ENCODE data around the gene PKN2. TPM values are rescaled to one million over a fixed set of nuclear protein-coding genes. Genes with fewer than 3 reads are reported as not detected.

Gene PKN2
- total and polyA plus RNA-seq, 2 experiments from 2014 or later: 22.5 to 27.6 TPM

DNA sequence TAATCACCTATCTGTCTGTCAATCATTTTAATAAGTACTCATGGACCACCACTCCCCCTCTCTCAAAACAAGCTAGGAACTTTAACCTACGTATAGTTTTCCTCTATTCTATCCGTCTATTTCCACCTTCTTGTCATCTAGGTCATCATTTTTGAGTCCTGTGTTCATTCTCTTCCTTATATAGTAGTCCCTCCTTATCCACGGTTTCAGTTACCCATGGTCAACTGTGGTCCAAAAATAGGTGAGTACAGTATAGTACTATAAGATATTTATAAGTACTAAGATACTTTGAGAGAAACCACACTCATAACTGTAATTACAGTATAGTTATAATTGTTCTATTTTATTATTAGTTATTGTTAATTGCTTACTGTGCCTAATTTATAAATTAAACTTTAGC is 7.5 kb downstream of the PKN2 start:
- H3K9me3 ChIP-seq (ENCODE audit: low read depth): no peaks in the 10 kb centered on the region
- DNase-seq (ENCODE audit: low read depth in 1 of 2, low spot score in 1 of 2): peak in 1 of 2 donors; percentile 5
- TF ChIP-seq, protein P1, sequence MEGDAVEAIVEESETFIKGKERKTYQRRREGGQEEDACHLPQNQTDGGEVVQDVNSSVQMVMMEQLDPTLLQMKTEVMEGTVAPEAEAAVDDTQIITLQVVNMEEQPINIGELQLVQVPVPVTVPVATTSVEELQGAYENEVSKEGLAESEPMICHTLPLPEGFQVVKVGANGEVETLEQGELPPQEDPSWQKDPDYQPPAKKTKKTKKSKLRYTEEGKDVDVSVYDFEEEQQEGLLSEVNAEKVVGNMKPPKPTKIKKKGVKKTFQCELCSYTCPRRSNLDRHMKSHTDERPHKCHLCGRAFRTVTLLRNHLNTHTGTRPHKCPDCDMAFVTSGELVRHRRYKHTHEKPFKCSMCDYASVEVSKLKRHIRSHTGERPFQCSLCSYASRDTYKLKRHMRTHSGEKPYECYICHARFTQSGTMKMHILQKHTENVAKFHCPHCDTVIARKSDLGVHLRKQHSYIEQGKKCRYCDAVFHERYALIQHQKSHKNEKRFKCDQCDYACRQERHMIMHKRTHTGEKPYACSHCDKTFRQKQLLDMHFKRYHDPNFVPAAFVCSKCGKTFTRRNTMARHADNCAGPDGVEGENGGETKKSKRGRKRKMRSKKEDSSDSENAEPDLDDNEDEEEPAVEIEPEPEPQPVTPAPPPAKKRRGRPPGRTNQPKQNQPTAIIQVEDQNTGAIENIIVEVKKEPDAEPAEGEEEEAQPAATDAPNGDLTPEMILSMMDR (IDR thresholded peaks at IDR 0.05; ENCODE audit: low read depth, low read length): no peak
- H3K4me3 ChIP-seq: no peak overlapping the region
- no peaks in the 10 kb centered on the region for H3K27me3 ChIP-seq
- no peaks in the 10 kb centered on the region for H3K36me3 ChIP-seq
- peaks cover 24% of the 10 kb centered on the region for H3K4me1 ChIP-seq (ENCODE audit: low read depth)
- H3K27ac ChIP-seq: peak overlapping the region; percentile 65

DNA sequence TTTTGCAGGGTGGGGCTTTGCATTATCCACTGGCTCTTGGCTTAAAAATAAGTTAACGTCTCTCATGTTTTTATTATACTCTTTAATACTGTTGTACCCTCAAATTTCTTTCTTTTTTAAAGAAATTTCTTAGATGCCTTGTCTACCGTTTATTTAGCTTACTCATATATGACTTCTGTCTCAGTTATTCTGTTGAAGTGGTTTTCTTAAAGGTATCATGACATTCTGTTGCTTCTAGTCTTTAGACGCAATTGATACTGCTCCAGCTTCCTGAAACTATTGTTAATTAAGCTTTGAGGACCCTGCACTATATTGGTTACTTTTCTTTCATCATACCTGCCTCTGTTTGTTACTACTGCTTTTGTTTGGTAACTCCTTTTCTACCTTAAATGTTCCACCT is 11.7 kb downstream of the PKN2 start:
- Histone ChIP-seq H3K4me3 (no peak overlapping the region), H3K36me3 (no peaks in the 10 kb centered on the region), H3K27ac (peak overlapping the region; percentile 18), H3K4me1 (ENCODE audit: low read depth) (peaks cover 26% of the 10 kb centered on the region), H3K9me3 (ENCODE audit: low read depth) (no peaks in the 10 kb centered on the region), H3K27me3 (no peaks in the 10 kb centered on the region)
- DNase-seq (ENCODE audit: low read depth in 1 of 2, low spot score in 1 of 2): no peak
- TF ChIP-seq, protein P1 (IDR thresholded peaks at IDR 0.05; ENCODE audit: low read depth, low read length): no peak

DNA sequence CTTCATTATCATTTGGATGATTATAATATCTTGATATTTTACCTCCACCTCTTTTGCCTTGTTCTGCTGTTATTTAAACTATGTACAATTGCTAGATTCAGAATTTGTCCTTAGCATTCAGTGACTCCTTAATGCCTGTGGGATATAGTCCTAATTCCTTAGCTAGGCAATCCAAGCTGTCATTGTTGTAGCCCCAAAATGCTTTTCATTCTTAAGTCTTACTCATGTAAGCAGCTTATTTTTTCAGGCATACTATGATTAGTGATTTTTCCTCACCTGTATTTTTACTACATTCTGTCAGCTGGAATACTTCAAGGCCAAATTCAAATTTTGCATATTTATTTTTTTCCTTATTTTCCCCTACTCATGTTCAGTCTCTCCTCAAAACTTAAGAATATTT is 13.4 kb downstream of the PKN2 start:
- peak overlapping the region; percentile 73 for H3K27ac ChIP-seq
- H3K27me3 ChIP-seq: no peaks in the 10 kb centered on the region

DNA sequence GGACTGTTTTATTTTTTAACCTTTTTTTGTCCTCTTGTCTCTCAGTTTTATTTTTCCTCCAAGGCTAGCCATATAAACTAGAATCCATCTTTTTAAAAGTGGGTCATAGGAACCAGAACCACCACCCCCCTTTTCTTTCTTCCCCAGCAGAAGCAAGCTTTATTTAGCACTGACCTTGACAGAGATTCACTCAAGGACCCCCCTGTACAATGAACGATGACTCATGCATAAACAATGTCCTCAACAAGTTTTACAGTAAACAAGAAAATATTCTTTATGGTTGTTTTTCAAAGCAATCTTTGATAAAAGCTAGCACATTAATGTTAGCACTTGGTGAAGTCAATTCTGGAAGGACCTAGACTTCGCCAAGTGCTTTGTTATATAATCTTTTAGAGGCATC is 14.1 kb downstream of the PKN2 start:
- Histone ChIP-seq H3K36me3 (no peaks in the 10 kb centered on the region), H3K27ac (peak overlapping the region; percentile 73), H3K9me3 (ENCODE audit: low read depth) (no peaks in the 10 kb centered on the region), H3K4me1 (ENCODE audit: low read depth) (peaks cover 21% of the 10 kb centered on the region), H3K27me3 (no peaks in the 10 kb centered on the region), H3K4me3 (no peak overlapping the region)
- peak; percentile 19 to 49 for DNase-seq (ENCODE audit: low read depth in 1 of 2, low spot score in 1 of 2)
- TF ChIP-seq, protein P1 (IDR thresholded peaks at IDR 0.05; ENCODE audit: low read depth, low read length): no peak

More for the DNA sequence above, 13.4 kb downstream of the PKN2 start:
- peak in 1 of 2 donors; percentile 5 for DNase-seq (ENCODE audit: low read depth in 1 of 2, low spot score in 1 of 2)
- Histone ChIP-seq H3K36me3 (no peaks in the 10 kb centered on the region), H3K9me3 (ENCODE audit: low read depth) (no peaks in the 10 kb centered on the region), H3K4me1 (ENCODE audit: low read depth) (peaks cover 21% of the 10 kb centered on the region), H3K4me3 (no peak overlapping the region)
- TF ChIP-seq, protein P1 (IDR thresholded peaks at IDR 0.05; ENCODE audit: low read depth, low read length): no peak

DNA sequence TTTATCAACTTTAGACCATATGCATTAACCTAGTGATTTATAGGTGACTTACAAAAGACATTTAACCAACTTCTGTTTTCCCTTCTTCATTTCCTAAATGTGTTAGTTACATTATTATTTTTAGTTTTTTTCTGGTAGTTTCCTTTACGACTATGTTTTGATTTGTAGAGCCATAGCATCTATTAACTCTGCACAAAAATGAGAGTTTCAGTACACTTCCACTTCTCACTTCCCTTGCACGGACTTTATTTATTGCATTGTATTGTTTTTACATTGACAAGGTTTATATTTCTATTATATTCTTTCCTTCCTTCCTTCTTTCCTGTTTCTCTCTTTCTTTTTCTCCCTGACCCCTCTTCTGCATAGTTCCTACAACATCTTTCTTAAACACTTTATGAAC is 14.7 kb downstream of the PKN2 start:
- peaks cover 21% of the 10 kb centered on the region for H3K4me1 ChIP-seq (ENCODE audit: low read depth)
- H3K27me3 ChIP-seq: no peaks in the 10 kb centered on the region
- no peak overlapping the region for H3K4me3 ChIP-seq
- no peaks in the 10 kb centered on the region for H3K36me3 ChIP-seq
- H3K27ac ChIP-seq: peak overlapping the region; percentile 73
- no peak for DNase-seq (ENCODE audit: low read depth in 1 of 2, low spot score in 1 of 2)
- TF ChIP-seq, protein P1 (IDR thresholded peaks at IDR 0.05; ENCODE audit: low read depth, low read length): no peak
- no peaks in the 10 kb centered on the region for H3K9me3 ChIP-seq (ENCODE audit: low read depth)

Measured in cardiac muscle cell (in vitro differentiated cells and primary cell).